COLO668 (cell line): ENCODE measurements around the gene ADGRF5.

Source experiments
- DNase-seq: peaks from one replicate; lab custom pipeline; 2025; ENCODE audit not compliant: unreplicated experiment; lab: John Stamatoyannopoulos, UW

Gene ADGRF5

DNA sequence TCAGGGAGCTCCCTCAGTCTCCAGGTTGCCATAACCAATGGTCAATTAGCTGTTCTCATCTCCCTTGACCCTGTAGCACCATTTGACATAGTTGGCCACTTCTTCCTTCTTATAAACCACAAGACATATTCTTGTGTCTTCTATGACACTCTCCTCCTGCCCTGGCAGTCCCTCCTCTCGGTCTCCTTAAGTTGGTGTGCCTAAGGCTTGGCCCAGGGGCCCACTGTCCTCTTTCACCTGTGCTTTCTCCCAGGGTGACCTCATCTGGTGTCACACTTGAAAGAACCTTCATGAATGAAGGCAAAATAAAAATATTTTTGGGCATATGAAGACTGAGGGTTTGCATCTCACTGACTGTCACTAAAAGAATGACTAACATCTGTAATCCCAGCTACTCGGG, 9.7 kb upstream of the ADGRF5 start:
- no peak for DNase-seq

GRCh38 chr6:46930331-46930730, 8.6 kb upstream of the ADGRF5 start:
- no peak for DNase-seq

DNA sequence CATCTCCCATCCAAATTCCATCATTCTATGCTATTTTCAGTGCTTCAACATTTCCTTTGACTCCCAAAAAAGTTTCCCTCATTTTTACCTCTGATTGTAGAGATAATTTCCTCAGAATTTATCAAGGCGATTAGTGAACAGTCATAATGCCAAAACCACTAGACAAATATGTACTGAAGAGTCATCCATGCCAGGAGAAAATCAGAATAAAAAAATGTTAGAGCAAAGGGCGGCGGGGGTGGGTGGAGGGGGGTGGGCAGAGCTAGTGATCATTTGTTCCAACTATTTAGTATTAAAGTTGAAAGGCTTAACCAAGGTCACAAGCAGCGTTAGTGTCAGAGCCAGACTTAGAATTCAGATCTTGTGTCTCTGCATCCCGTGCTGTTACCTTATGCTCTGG, 5.3 kb upstream of the ADGRF5 start:
- DNase-seq: no peak

- DNase-seq: no peak
These were observed 4.7 kb upstream of the ADGRF5 start for GRCh38 chr6:46926481-46926880.

- no peak for DNase-seq
These were observed 4.0 kb upstream of the ADGRF5 start for GRCh38 chr6:46925563-46926253.

- no peak for DNase-seq
These were observed 1.7 kb upstream of the ADGRF5 start for GRCh38 chr6:46923476-46923875.

DNA sequence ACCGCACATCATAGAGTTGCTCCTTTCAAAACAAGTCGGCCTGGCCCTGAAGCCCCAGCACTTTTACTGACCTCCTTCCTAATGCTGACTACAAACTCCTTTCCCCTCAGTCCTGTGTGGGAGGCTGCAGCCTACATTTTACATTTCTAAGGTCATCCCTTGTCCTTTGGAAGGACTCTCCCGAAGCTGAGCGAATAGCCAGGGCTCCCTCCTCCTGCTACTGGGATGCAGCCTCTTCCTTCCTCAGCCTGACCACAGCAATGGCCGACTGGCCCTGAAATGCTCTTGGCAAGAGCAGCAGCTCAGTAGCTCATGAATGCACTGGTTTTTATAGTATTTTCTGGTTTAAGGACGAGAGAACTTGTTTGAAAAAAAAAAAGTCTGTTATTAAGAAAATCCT, 679 bp downstream of the ADGRF5 start:
- no peak for DNase-seq

DNA sequence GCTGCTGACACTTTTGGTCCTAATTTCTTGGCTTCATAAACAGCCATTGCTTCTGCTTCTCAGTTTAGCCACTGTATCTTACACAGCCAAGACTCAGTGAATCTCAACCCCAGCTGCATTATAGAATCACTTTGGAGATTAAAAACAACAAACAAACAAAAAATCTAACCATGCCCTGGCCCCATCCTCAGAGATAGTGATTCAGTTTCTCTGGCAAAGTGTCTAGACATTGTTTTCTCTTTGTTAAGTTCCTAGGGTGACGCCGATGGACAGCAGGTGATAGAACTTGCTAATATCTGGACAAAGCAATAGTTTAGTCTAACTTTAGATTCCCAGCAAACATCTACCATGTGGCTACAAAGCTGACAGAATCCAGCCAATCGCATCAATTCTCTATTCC, 2.9 kb downstream of the ADGRF5 start:
- no peak for DNase-seq

DNA sequence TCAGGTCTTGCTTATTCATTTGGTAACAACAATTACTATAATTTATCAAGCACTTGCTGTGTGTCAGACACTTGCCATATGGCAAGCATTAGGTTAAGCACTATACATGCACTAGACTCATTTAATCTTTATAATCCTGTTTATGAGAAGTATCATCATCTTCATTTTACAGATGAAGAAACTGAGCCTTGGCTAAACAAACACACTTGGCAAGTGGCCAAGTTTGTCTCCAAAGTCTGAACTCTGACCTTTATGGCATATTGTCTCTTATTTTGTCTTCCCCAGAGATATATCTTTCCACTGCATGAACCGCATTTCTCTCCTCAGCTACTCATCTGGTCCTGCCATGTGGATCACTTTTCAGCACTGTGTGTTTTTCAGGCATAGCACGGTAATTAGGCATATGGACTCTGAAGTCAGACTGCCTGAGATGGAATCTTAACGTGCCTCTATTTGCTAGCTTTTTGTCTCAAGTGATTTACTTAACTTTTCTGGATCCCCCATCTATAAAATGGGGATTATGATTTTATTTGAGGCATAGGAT, 4.7 kb downstream of the ADGRF5 start:
- DNase-seq: no peak

- DNase-seq: no peak
These were observed 5.9 kb downstream of the ADGRF5 start for GRCh38 chr6:46915866-46916265.

DNA sequence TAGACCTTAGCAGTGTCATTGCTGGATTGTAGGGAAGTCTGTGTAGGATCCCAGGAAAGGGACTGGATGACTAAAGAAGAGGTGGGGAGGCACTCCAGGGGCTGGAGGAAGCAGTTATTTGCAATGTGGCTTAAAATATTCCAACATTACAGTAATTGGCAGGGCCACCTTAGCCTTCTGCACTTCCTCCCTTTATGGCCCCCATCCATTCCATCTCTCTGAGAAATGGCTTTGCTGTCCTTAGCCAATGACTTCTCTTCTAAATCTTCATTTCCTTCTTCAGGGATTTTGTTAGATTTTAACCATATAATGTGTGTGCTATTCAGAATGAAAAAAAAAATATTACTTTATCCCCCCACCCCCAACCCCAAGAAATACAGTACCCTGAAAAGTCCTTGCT, 6.4 kb downstream of the ADGRF5 start:
- no peak for DNase-seq

DNA sequence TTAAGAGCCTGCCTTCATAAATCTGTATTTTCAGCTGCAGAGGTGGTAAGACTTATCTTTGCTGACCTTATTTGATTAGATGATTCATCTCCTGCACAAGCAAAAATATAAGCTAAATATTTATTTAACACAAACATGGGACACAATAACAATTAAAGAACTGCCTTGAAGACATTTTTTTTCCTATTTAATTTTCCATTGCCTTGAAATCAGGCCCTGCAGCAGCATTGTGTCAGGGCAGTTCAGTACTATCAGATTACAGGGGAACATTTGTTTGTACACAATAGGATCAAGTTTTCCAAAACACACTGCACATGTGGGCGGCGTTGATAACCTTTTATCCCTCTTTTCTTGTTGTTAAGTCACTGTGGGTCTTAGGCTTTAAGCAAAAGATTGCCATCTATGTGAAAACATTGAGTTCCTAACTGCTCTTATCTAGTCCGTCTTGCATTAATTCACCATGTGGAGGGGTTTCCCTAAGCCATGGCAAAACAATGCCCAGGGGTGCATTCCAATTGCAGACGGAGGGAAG, 7.4 kb downstream of the ADGRF5 start:
- peak; percentile 7 for DNase-seq

DNA sequence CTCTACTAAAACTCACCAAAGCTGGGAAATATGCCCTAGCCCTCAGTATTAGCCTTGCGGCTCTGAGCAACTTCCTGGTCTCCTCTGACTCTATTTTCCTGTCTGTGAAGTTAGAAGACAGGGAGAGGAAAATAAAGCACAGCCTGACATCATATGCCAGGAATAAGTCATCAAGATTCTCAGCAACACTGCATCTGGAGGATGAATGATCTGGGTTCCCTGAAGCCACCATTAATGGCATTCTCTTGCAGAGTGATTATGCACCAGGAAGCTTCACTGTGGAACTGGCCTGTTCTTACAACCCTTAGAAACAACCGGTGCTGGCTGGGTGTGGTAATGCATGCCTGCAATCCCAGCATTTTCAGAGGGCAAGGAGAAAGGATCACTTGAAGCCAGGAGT, 12.4 kb downstream of the ADGRF5 start:
- no peak for DNase-seq

GRCh38 chr6:46906776-46907175, 15.0 kb downstream of the ADGRF5 start:
- DNase-seq: no peak

DNA sequence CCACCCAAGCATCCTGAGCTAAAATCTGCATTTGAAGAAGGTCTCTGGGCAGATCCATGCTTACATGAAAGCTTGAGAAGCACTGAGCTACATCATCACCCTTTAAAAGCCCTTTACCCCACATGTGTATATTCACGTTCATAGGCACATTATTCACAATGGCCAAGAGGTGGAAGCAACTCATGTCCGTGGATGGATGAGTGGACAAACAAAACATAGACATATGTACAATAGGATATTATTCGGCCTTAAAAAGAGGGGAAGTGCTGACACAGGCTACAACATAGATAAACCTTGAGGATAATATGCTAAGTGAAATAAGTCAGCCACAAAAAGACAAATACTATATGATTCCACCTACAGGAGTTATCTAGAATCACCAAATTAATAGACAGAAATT, 17.6 kb downstream of the ADGRF5 start:
- no peak for DNase-seq

DNA sequence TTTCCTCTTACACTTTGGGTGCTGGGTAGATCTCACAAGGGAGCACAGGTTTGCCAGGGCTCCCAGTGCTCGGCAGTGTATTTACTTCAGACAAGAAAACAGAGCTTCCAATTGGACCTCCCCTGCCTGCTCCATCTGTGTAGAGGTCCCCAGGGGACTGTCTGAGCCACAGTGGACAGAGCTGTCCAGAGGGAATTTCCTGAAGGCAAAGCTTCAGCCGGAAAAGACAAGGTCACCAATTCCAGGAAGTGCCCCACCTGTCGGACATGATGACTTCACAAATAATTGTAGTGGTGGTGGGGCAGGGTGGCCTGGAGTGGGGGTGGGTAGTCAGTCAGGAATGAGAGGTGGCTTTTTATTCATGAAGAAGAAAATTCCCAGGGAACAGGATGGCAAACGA, 18.6 kb downstream of the ADGRF5 start:
- no peak for DNase-seq

- DNase-seq: no peak
These were observed 19.8 kb downstream of the ADGRF5 start for GRCh38 chr6:46901882-46902314.

DNA sequence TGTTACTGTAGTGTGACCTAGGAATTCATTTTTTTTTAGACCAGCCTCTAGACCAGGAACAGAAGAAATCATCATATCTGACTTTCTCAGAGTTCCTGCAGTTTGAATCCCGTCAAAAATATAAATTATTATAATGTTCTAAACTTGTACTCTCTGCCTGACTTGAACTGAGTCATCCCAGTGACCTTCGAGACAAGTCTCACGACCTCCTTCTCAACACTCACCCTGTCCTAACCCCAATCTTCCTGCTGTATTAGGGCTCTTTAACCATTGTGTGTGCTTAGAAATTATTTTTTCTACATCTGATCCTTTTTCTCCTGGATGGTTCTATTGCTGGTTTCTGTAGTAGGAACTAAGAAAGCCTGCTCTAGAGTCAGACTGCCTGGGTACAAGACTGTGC, 21.5 kb downstream of the ADGRF5 start:
- no peak for DNase-seq

DNA sequence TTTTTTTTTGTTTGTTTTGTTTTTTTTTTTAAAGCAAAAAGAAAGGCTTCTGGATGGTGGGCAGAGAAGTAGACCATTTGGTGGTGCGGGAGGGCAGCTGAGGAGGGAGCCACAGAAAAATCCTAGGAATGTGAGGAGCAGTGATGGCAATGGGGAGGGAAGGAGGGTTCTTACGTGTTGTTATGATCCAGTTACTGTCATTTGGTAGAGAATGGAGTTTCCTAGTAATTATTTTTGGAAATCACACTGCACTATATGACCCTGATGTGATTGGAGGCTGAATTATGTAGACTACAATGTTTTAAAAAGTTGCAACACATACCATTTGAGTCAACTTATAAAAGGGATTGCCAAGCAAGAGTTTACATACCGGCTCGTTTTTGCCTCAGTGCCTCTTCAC, 22.1 kb downstream of the ADGRF5 start:
- DNase-seq: no peak

- DNase-seq: no peak
These were observed 23.7 kb downstream of the ADGRF5 start for GRCh38 chr6:46898006-46898405.

DNA sequence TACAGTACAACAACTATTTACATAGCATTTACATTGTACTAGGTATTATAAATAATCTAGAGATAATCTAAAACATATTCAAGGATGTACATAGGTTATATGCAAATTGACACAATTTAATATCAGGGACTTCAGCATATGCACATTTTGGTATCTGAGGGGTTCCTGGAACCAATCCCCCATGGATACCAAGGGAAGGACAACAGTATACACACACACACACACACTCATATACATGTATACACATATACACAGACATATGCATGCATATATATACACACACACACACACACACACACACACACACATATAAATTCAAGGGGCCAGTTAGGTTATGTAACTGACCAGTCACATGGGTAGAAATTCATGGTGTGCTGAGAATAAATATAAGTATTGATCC, 24.9 kb downstream of the ADGRF5 start:
- no peak for DNase-seq

- no peak for DNase-seq
These were observed 25.8 kb downstream of the ADGRF5 start for GRCh38 chr6:46895930-46896329.

GRCh38 chr6:46894433-46894832, 27.3 kb downstream of the ADGRF5 start:
- no peak for DNase-seq
